GM12878 (cell line): ENCODE results near the gene GAS6. TPM values are rescaled to one million over a fixed set of nuclear protein-coding genes. Genes with fewer than 3 reads are reported as not detected.
"Not testable (repeated sequence)": the region's sequence is repeated elsewhere in the genome, so short reads cannot be mapped to it uniquely, and the experiment has no call there.

Source experiments
- ATAC-seq: fragments of 200-7000 bp; cut with Tn5 transposase; 3 replicates; pipeline ENCODE4 v1.9.1; 2020; ENCODE audit warnings: mild to moderate bottlenecking, moderate library complexity
- BruUV-seq: library from RNA; stranded (reverse); fragments of 400-500 nt; replicated peaks from 2 replicates; lab custom pipeline; 2021; lab: Mats Ljungman, UMichigan
- CTCF ChIA-PET: fragments of 300-600 bp; sonication (Branson Sonifier 250); formaldehyde crosslinking; extraction: SDS; loops from one replicate; lab custom pipeline; 2021; ENCODE audit warnings: inconsistent platforms; lab: Yijun Ruan, JAX
- POLR2A ChIA-PET: fragments of 350-600 bp; formaldehyde crosslinking; extraction: SDS; loops from one replicate; lab custom pipeline; 2021; ENCODE audit warnings: inconsistent platforms; lab: Charles Lee
- RAD21 ChIA-PET: fragments of 300-600 bp; sonication (Branson Sonifier 250); formaldehyde crosslinking; loops from one replicate; lab custom pipeline; 2023; ENCODE audit warnings: antibody characterized with exemption; ENCODE audit not compliant: unreplicated experiment; lab: Charles Lee
- SMC1A ChIA-PET: fragments of 300-600 bp; sonication (Branson Sonifier 250); formaldehyde crosslinking; loops from one replicate; lab custom pipeline; 2023; ENCODE audit not compliant: unreplicated experiment, uncharacterized antibody; lab: Charles Lee
- DNase-seq: peaks from one replicate; pipeline ENCODE4 v3.0.0-alpha.2; 2011; ENCODE audit warnings: low read depth, low spot score
- FAIRE-seq: peaks from 3 replicates; lab custom pipeline; 2011; peaks lifted over from hg19 to GRCh38; lab: Jason Lieb, UNC
- H2AFZ ChIP-seq: 2 replicates; pipeline ENCODE4 v1.6.0; 2011; ENCODE audit warnings: low read depth, low read length, control low read depth; ENCODE audit not compliant: control insufficient read depth
- H3K27ac ChIP-seq: 2 replicates; pipeline ENCODE4 v1.5.1; 2011; ENCODE audit warnings: control low read depth; ENCODE audit not compliant: control insufficient read depth, insufficient read depth
- H3K27me3 ChIP-seq, 2 experiments: replicated peaks in 1 of 2; 2 replicates each; pipeline versions ENCODE4 v1.6.0 to v1.6.1; 2011; ENCODE audit warnings: low read length in 1 of 2; ENCODE audit not compliant: control insufficient read depth in 2 of 2, insufficient read depth in 2 of 2
- H3K36me3 ChIP-seq, 2 experiments: 2 replicates each; pipeline ENCODE4 v1.5.1; 2011; ENCODE audit warnings: low read length in 1 of 2; ENCODE audit not compliant: control insufficient read depth in 2 of 2, insufficient read depth in 2 of 2
- H3K4me1 ChIP-seq: 2 replicates; pipeline ENCODE4 v1.6.1; 2011; ENCODE audit warnings: mild to moderate bottlenecking, low read length, moderate library complexity, mixed read lengths; ENCODE audit not compliant: control insufficient read depth, insufficient read depth
- H3K4me2 ChIP-seq: 2 replicates; pipeline ENCODE4 v1.6.0; 2011; ENCODE audit warnings: control low read depth; ENCODE audit not compliant: control insufficient read depth, insufficient read depth
- H3K4me3 ChIP-seq: fragments of 200-600 bp; sonication (generic); 2 replicates; pipeline ENCODE4 v1.5.1; 2016
- H3K79me2 ChIP-seq: 2 replicates; pipeline ENCODE4 v1.6.0; 2011; ENCODE audit warnings: low read length; ENCODE audit not compliant: control insufficient read depth, insufficient read depth
- H3K9ac ChIP-seq: 2 replicates; pipeline ENCODE4 v1.8.0; 2011; ENCODE audit warnings: low read length, control low read depth, mixed read lengths; ENCODE audit not compliant: control insufficient read depth, insufficient read depth
- H3K9me3 ChIP-seq: replicated peaks from 3 replicates; pipeline ENCODE4 v1.5.1; 2011; ENCODE audit warnings: mild to moderate bottlenecking, low read length; ENCODE audit not compliant: control insufficient read depth, insufficient read depth
- H4K20me1 ChIP-seq: 2 replicates; pipeline ENCODE4 v1.6.0; 2011; ENCODE audit not compliant: control insufficient read depth, insufficient read depth
- CHD2 ChIP-seq: IDR thresholded peaks from 2 replicates; pipeline ENCODE4 v1.6.1; 2011; ENCODE audit warnings: low read depth, low read length, improper control_type of control experiment, borderline replicate concordance
- ESRRA ChIP-seq: IDR thresholded peaks from 2 replicates; pipeline ENCODE4 v1.6.1; 2012; ENCODE audit warnings: mild to moderate bottlenecking, low read length, improper control_type of control experiment
- ETV6 ChIP-seq, 2 experiments: fragments of 450-650 bp in 1 of 2; IDR thresholded peaks in 1 of 2; conservative IDR thresholded peaks in 1 of 2; 2 replicates each; pipeline ENCODE4 v1.6.1; 2014; ENCODE audit warnings: antibody characterized with exemption in 1 of 2, borderline replicate concordance in 1 of 2, low read depth in 1 of 2, mild to moderate bottlenecking in 1 of 2, moderate library complexity in 1 of 2
- RBBP5 ChIP-seq: fragments of 200-600 bp; sonication (generic); conservative IDR thresholded peaks from 2 replicates; pipeline ENCODE4 v1.6.1; 2016
- SMC3 ChIP-seq: IDR thresholded peaks from 2 replicates; pipeline ENCODE4 v1.6.1; 2011; ENCODE audit warnings: low read length, improper control_type of control experiment, borderline replicate concordance
- SPI1 ChIP-seq: IDR thresholded peaks from 2 replicates; pipeline ENCODE4 v1.6.1; 2011; ENCODE audit warnings: low read depth, mild to moderate bottlenecking, low read length, moderate library complexity, borderline replicate concordance; ENCODE audit not compliant: insufficient read depth
- SREBF1 ChIP-seq: IDR thresholded peaks from 2 replicates; pipeline ENCODE4 v1.6.1; 2012; ENCODE audit warnings: mild to moderate bottlenecking, low read length
- SUZ12 ChIP-seq: fragments of 200-600 bp; sonication (generic); IDR thresholded peaks from one replicate; pipeline ENCODE4 v1.6.1; 2018; ENCODE audit warnings: antibody characterized with exemption, mild to moderate bottlenecking; ENCODE audit not compliant: unreplicated experiment
- TCF3 ChIP-seq: IDR thresholded peaks from 2 replicates; pipeline ENCODE4 v1.6.1; 2012; ENCODE audit warnings: low read depth, mild to moderate bottlenecking, low read length, borderline replicate concordance; ENCODE audit not compliant: insufficient read depth
- ZNF24 ChIP-seq: fragments of 450-650 bp; IDR thresholded peaks from 2 replicates; pipeline ENCODE4 v1.6.1; 2017; ENCODE audit warnings: antibody characterized with exemption, mild to moderate bottlenecking
- ZNF384 ChIP-seq: IDR thresholded peaks from 2 replicates; pipeline ENCODE4 v1.6.1; 2012; ENCODE audit warnings: low read depth, mild to moderate bottlenecking, low read length, improper control_type of control experiment, borderline replicate concordance
- WGBS: methylation state at CpG from one replicate; pipeline ENCODE4 v1.1.6; 2016; ENCODE audit warnings: low lambda C conversion rate; ENCODE audit not compliant: insufficient replicate concordance, insufficient coverage; ENCODE audit errors: missing lambda C conversion rate; 5-methylcytosine and 5-hydroxymethylcytosine counted together
- in situ Hi-C: fragments of 300-500 bp; cut with MboI; formaldehyde crosslinking; loops from 9 replicates; pipeline ENCODE4 v1.14.3; 2018; ENCODE audit warnings: mixed read lengths
- intact Hi-C: fragments of 100-400 bp; cut with micrococcal nuclease; formaldehyde crosslinking; loops from one replicate; pipeline ENCODE4 v1.14.2; 2022; ENCODE audit not compliant: unreplicated experiment
- polyA plus RNA-seq, 11 experiments: library from polyadenylated mRNA; depleted of rRNA in 4 of 11; unstranded in 6 of 11; stranded (reverse) in 5 of 11; fragments of >200 nt; fragmentation: Nextera tagmentation in 4 of 11; fragmentation: Illumina TruSeq in 1 of 11; extraction: Ambion mirVana in 4 of 11; extraction: Trizol in 1 of 11; gene quantifications; 1 replicate in 1 of 11; 2 replicates in 10 of 11; pipeline versions ENCODE4 v1.2.1 to v1.2.3, GENCODE V29; 2011 to 2016; ENCODE audit warnings: inconsistent platforms in 2 of 11, missing spikeins in 2 of 11, low read depth in 1 of 11
- total RNA-seq, 4 experiments: library from RNA; depleted of rRNA in 3 of 4; stranded (reverse); fragments of >200 nt in 3 of 4; fragmentation: Illumina TruSeq in 1 of 4; extraction: Trizol in 1 of 4; gene quantifications; 2 replicates each; pipeline versions ENCODE4 v1.2.1 to v1.2.3, GENCODE V29; 2013 to 2021
- TF ChIP-seq, protein P1 (sequence below): fragments of 450-650 bp; IDR thresholded peaks from 2 replicates; pipeline ENCODE4 v1.6.1; 2017; ENCODE audit warnings: mild to moderate bottlenecking, low read depth, inconsistent platforms; ENCODE audit not compliant: poor library complexity, severe bottlenecking
- TF ChIP-seq, protein P2 (sequence below): IDR thresholded peaks from 2 replicates; pipeline ENCODE4 v1.6.1; 2011; ENCODE audit warnings: low read depth, low read length, improper control_type of control experiment, borderline replicate concordance
- TF ChIP-seq, protein P3 (sequence below): IDR thresholded peaks from 2 replicates; pipeline ENCODE4 v1.6.1; 2012; ENCODE audit warnings: low read depth, low read length, improper control_type of control experiment

The GAS6 gene
- total and polyA plus RNA-seq, 10 of the 15 experiments (the other 5 are each of a cell fraction or from before 2014, with no cell fraction given), result 0.03 to 0.59 (median 0.10) TPM; not detected in 2

DNA sequence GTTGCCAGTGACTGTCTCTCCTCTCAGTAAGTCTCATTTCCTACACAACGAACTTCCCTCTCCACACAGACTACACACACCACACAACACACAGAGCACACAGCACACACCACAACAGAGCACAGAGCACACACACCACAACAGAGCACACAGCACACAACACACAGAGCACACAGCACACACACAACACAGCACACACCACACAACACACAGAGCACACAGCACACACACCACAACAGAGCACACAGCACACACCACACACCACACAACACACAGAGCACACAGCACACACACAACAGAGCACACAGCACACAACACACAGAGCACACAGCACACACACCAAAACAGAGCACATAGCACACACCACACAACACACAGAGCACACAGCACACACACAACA, 68.5 kb downstream of the GAS6 start:
- CTCF ChIA-PET, intact Hi-C loops, SMC1A ChIA-PET, ATAC-seq, H3K9me3 ChIP-seq, in situ Hi-C loops, BruUV-seq, H3K79me2 ChIP-seq, H3K36me3 ChIP-seq, H4K20me1 ChIP-seq, RAD21 ChIA-PET, POLR2A ChIA-PET, H3K27ac ChIP-seq, H2AFZ ChIP-seq, H3K9ac ChIP-seq, DNase-seq, H3K4me1 ChIP-seq, H3K4me2 ChIP-seq, H3K27me3 ChIP-seq, H3K4me3 ChIP-seq, FAIRE-seq: not testable (repeated sequence)
- 0% methylated on average over 1 of the region's 1 CpG for WGBS

DNA sequence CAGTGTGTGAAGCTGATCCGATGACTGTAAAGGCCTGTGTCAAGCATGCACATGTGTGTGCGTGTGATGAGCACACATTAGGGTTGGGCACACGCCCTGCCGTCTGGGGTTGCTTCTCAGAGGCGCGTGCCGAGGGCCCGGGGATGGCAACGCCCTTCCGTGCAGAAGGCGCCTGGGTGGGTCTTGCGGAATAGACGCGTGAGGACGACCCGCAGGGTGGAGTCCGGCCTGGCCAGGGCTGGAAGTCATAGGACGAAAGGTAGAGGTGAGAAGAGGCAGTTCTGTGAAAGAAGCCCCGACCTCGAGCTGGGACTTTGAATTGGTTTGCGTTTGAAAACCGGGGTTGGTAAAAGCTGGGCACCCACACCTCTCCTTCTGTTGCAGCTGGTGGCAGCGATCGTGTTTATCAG, 69.1 kb downstream of the GAS6 start:
- BruUV-seq, result no TSS peak
- no peaks in the 10 kb centered on the region for H3K27me3 ChIP-seq
- no peak overlapping the region for H3K4me2 ChIP-seq
- ChIA-PET SMC1A (no interaction called here), RAD21 (no interaction called here), CTCF (no interaction called here), POLR2A (no interaction called here)
- no peaks in the 10 kb centered on the region for H3K36me3 ChIP-seq
- intact Hi-C loops (no loop called here), in situ Hi-C loops (no loop called here)
- no peak overlapping the region for H3K9ac ChIP-seq
- no peaks in the 10 kb centered on the region for H3K9me3 ChIP-seq
- no peak overlapping the region for H3K27ac ChIP-seq
- ATAC-seq (no peak), FAIRE-seq (no peak), DNase-seq (no peak)
- 80% methylated on average over 24 of the region's 24 CpGs for WGBS
- no peak overlapping the region for H2AFZ ChIP-seq
- no peak overlapping the region for H3K4me3 ChIP-seq
- H3K79me2 ChIP-seq, result no peaks in the 10 kb centered on the region
- H3K4me1 ChIP-seq, result no peaks in the 10 kb centered on the region
- H4K20me1 ChIP-seq, result no peaks in the 10 kb centered on the region
- TF ChIP-seq SUZ12 (no peak), ETV6 (conservative IDR thresholded peaks at IDR 0.05 in 1 of 2, IDR thresholded peaks at IDR 0.05 in 1 of 2; ENCODE audit: borderline replicate concordance in 1 of 2, low read depth in 1 of 2) (no peak), ZNF384 (no peak), TCF3 (peak; percentile 80; the same call in 1 of the 2 replicates), SREBF1 (no peak), RBBP5 (no peak), SMC3 (no peak), ZNF24 (no peak), SPI1 (no peak), ESRRA (no peak), CHD2 (no peak)
- TF ChIP-seq, protein P1, sequence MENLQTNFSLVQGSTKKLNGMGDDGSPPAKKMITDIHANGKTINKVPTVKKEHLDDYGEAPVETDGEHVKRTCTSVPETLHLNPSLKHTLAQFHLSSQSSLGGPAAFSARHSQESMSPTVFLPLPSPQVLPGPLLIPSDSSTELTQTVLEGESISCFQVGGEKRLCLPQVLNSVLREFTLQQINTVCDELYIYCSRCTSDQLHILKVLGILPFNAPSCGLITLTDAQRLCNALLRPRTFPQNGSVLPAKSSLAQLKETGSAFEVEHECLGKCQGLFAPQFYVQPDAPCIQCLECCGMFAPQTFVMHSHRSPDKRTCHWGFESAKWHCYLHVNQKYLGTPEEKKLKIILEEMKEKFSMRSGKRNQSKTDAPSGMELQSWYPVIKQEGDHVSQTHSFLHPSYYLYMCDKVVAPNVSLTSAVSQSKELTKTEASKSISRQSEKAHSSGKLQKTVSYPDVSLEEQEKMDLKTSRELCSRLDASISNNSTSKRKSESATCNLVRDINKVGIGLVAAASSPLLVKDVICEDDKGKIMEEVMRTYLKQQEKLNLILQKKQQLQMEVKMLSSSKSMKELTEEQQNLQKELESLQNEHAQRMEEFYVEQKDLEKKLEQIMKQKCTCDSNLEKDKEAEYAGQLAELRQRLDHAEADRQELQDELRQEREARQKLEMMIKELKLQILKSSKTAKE, result no peak
- TF ChIP-seq, protein P2, sequence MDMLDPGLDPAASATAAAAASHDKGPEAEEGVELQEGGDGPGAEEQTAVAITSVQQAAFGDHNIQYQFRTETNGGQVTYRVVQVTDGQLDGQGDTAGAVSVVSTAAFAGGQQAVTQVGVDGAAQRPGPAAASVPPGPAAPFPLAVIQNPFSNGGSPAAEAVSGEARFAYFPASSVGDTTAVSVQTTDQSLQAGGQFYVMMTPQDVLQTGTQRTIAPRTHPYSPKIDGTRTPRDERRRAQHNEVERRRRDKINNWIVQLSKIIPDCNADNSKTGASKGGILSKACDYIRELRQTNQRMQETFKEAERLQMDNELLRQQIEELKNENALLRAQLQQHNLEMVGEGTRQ, result no peak
- TF ChIP-seq, protein P3, sequence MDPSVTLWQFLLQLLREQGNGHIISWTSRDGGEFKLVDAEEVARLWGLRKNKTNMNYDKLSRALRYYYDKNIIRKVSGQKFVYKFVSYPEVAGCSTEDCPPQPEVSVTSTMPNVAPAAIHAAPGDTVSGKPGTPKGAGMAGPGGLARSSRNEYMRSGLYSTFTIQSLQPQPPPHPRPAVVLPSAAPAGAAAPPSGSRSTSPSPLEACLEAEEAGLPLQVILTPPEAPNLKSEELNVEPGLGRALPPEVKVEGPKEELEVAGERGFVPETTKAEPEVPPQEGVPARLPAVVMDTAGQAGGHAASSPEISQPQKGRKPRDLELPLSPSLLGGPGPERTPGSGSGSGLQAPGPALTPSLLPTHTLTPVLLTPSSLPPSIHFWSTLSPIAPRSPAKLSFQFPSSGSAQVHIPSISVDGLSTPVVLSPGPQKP, result no peak
